Lower leg skin (tissue), 3 donors: ENCODE measurements around the gene ANGPT4.

Experiments used
- CTCF ChIP-seq, 3 donors: fragments of 450-650 bp; IDR thresholded peaks; one replicate each; pipeline ENCODE4 v1.5.1; 2016; ENCODE audit warnings: antibody characterized with exemption in 3 of 3, mild to moderate bottlenecking in 3 of 3, moderate library complexity in 2 of 3
- POLR2A ChIP-seq, 2 donors: fragments of 450-650 bp; IDR thresholded peaks; one replicate each; pipeline ENCODE4 v1.6.1; 2016 to 2017; ENCODE audit warnings: antibody characterized with exemption in 2 of 2, mild to moderate bottlenecking in 1 of 2, moderate library complexity in 1 of 2

- TF ChIP-seq CTCF (IDR thresholded peaks at IDR 0.05), result no peak
- no peak for TF ChIP-seq POLR2A (IDR thresholded peaks at IDR 0.05)
Observed at GRCh38 chr20:921068-921467, 4.9 kb upstream of the ANGPT4 start.
